Endothelial cell (in vitro differentiated cells): Measurements from ENCODE around the gene PROM1. TPM values are rescaled to one million over a fixed set of nuclear protein-coding genes. Genes with fewer than 3 reads are reported as not detected.

Source experiments
- DNase-seq: peaks from one replicate; pipeline ENCODE4 v3.0.0; 2021; ENCODE audit warnings: low spot score
- H3K27ac Mint-ChIP-seq: one replicate; pipeline ENCODE4 v1.8.0; 2021; ENCODE audit warnings: mixed read lengths, inconsistent platforms; ENCODE audit not compliant: unreplicated experiment
- H3K27me3 Mint-ChIP-seq: one replicate; pipeline ENCODE4 v1.8.0; 2021; ENCODE audit warnings: mild to moderate bottlenecking, moderate library complexity, mixed read lengths, inconsistent platforms; ENCODE audit not compliant: unreplicated experiment
- H3K36me3 Mint-ChIP-seq: one replicate; pipeline ENCODE4 v1.8.0; 2021; ENCODE audit warnings: mild to moderate bottlenecking, low read depth, mixed read lengths, inconsistent platforms; ENCODE audit not compliant: unreplicated experiment
- H3K4me1 Mint-ChIP-seq: one replicate; pipeline ENCODE4 v1.8.0; 2021; ENCODE audit warnings: mild to moderate bottlenecking, mixed read lengths, inconsistent platforms; ENCODE audit not compliant: unreplicated experiment
- H3K4me3 Mint-ChIP-seq: one replicate; pipeline ENCODE4 v1.8.0; 2021; ENCODE audit warnings: mild to moderate bottlenecking, mixed read lengths, inconsistent platforms; ENCODE audit not compliant: unreplicated experiment
- H3K9me3 Mint-ChIP-seq: one replicate; pipeline ENCODE4 v1.8.0; 2021; ENCODE audit warnings: mixed read lengths, inconsistent platforms; ENCODE audit not compliant: unreplicated experiment
- CTCF ChIP-seq: fragments of 200-600 bp; sonication (generic); IDR thresholded peaks from one replicate; pipeline ENCODE4 v1.5.0; 2021; ENCODE audit warnings: antibody characterized with exemption; ENCODE audit not compliant: unreplicated experiment
- total RNA-seq: library from RNA; stranded (reverse); fragmentation: NEBNext Ultra II Directional; extraction: Animal tissue kit (Norgen Biotek cat#: 25700); gene quantifications from one replicate; pipeline ENCODE4 v1.2.1, GENCODE V29; 2021; ENCODE audit not compliant: unreplicated experiment

Gene PROM1
- total RNA-seq, 1 donor from 2014 or later = 12.2 TPM

DNA sequence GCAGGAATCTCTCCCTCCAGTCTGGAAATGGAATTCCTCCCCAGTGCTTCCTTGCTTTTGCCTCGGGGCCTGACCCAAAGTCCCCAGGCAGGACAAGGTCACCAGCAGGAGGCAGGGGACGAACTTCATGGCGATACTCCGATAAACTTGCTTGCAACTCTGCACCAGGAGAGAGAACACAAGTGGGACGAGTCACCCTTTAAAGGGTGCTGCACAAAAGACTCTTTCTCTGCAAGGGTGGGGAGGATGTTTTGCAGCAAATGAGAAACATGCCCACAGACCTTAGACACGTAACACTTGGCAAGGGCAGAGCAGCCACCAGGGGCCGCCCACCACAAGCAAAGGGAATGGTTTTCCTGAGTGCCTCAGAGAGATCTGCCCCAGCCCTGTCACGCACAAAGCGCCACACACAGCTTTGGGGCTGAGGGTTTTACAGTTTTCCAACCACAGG, 120.8 kb downstream of the PROM1 start, which contains the start of gene FGFBP2:
Gene FGFBP2 (minus strand): TSS at position 175 of the 451 bp plus-strand sequence. CDS start 46 bp downstream, at position 129.
- peak; percentile 64 for DNase-seq
- TF ChIP-seq CTCF = no peak
- Mint-ChIP-seq H3K36me3 (peaks cover 5% of the 10 kb centered on the region), H3K9me3 (no peaks in the 10 kb centered on the region), H3K4me3 (no peak within 1 kb of the TSS), H3K27me3 (peaks cover 4% of the 10 kb centered on the region), H3K27ac (no peak within 1 kb of the TSS), H3K4me1 (no peaks in the 10 kb centered on the region)

GRCh38 chr4:15961781-15962510, 121.9 kb downstream of the PROM1 start:
- H3K36me3 Mint-ChIP-seq = peaks cover 4% of the 10 kb centered on the region

DNA sequence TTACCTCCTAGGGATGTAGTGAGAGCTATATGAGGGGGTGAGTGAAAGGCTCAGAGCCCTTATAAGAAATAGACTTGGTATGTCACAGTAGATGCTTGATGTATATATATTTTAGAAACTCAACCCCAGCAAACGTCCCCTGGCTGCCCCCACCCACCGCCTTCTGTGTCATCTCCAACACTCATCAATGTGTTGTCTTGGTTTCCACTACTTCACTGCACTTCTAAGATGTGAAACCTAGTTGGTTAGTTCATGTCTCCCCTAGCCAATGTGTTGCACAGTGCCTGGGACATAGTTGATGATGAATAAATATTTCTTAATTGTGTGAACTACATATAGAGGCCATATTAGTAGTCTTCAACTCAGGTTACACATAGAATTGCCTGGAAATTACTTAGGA, 125.3 kb downstream of the PROM1 start:
- peaks cover 10% of the 10 kb centered on the region for H3K36me3 Mint-ChIP-seq
- H3K9me3 Mint-ChIP-seq = peaks cover 5% of the 10 kb centered on the region
- peaks cover 6% of the 10 kb centered on the region for H3K27me3 Mint-ChIP-seq
- no peak overlapping the region for H3K4me3 Mint-ChIP-seq
- no peak for TF ChIP-seq CTCF
- H3K27ac Mint-ChIP-seq = no peak overlapping the region
- DNase-seq = no peak
- no peaks in the 10 kb centered on the region for H3K4me1 Mint-ChIP-seq

More at GRCh38 chr4:15961781-15962510, 121.9 kb downstream of the PROM1 start:
- Mint-ChIP-seq H3K4me1 (no peaks in the 10 kb centered on the region), H3K4me3 (no peak overlapping the region), H3K27me3 (peaks cover 3% of the 10 kb centered on the region), H3K9me3 (no peaks in the 10 kb centered on the region), H3K27ac (no peak overlapping the region)
- TF ChIP-seq CTCF = no peak
- DNase-seq = no peak

- H3K27me3 Mint-ChIP-seq = peaks cover 6% of the 10 kb centered on the region
- peak; percentile 85 for DNase-seq
- no peak overlapping the region for H3K4me3 Mint-ChIP-seq
- H3K36me3 Mint-ChIP-seq = peaks cover 10% of the 10 kb centered on the region
- TF ChIP-seq CTCF = peak; percentile 96
- H3K27ac Mint-ChIP-seq = no peak overlapping the region
- no peaks in the 10 kb centered on the region for H3K4me1 Mint-ChIP-seq
- peaks cover 5% of the 10 kb centered on the region for H3K9me3 Mint-ChIP-seq
Observed at GRCh38 chr4:15956179-15956850, 127.5 kb downstream of the PROM1 start.

GRCh38 chr4:15955670-15956069, 128.2 kb downstream of the PROM1 start:
- no peak for DNase-seq
- peaks cover 6% of the 10 kb centered on the region for H3K27me3 Mint-ChIP-seq
- peaks cover 5% of the 10 kb centered on the region for H3K9me3 Mint-ChIP-seq
- TF ChIP-seq CTCF = no peak
- no peak overlapping the region for H3K27ac Mint-ChIP-seq
- H3K4me1 Mint-ChIP-seq = no peaks in the 10 kb centered on the region
- H3K36me3 Mint-ChIP-seq = peaks cover 10% of the 10 kb centered on the region
- no peak overlapping the region for H3K4me3 Mint-ChIP-seq
